IMR-90 (cell line): Measurements from ENCODE around the gene HDGFL2. TPM values are rescaled to one million over a fixed set of nuclear protein-coding genes. Genes with fewer than 3 reads are reported as not detected.

ENCODE experiments used
- ATAC-seq: fragments of 200-7000 bp; cut with Tn5 transposase; 2 replicates; pipeline ENCODE4 v1.9.1; 2020; ENCODE audit warnings: low read depth, mild to moderate bottlenecking, moderate library complexity
- BruUV-seq: library from RNA; stranded (reverse); fragments of 400-500 nt; replicated peaks from 2 replicates; lab custom pipeline; 2021; lab: Mats Ljungman, UMichigan
- CTCF ChIA-PET: fragments of 300-600 bp; formaldehyde crosslinking; extraction: SDS; loops from one replicate; lab custom pipeline; 2021; ENCODE audit warnings: antibody characterized with exemption; lab: Yijun Ruan, JAX
- POLR2A ChIA-PET: fragments of 300-600 bp; sonication (Branson Sonifier 250); formaldehyde crosslinking; loops from one replicate; lab custom pipeline; 2022; ENCODE audit warnings: antibody characterized with exemption; ENCODE audit not compliant: unreplicated experiment; lab: Charles Lee
- DNase-seq: peaks from one replicate; pipeline ENCODE4 v3.0.0; 2013
- H2AFZ ChIP-seq: replicated peaks from 2 replicates; pipeline ENCODE3; 2013; ENCODE audit warnings: low read length, mild to moderate bottlenecking; ENCODE audit not compliant: poor library complexity
- H2AK5ac ChIP-seq: 2 replicates; pipeline ENCODE4 v1.6.1; 2013; ENCODE audit warnings: low read depth, low read length, inconsistent platforms
- H2AK9ac ChIP-seq: replicated peaks from 2 replicates; pipeline ENCODE3; 2013; ENCODE audit warnings: mild to moderate bottlenecking, low read depth, low read length, moderate library complexity; ENCODE audit not compliant: poor library complexity
- H2BK120ac ChIP-seq: 2 replicates; pipeline ENCODE4 v1.6.1; 2013; ENCODE audit warnings: low read depth, low read length, inconsistent platforms
- H2BK15ac ChIP-seq: 3 replicates; pipeline ENCODE4 v1.6.1; 2013; ENCODE audit warnings: low read depth, low read length, inconsistent platforms
- H2BK20ac ChIP-seq: 2 replicates; pipeline ENCODE4 v1.6.1; 2013; ENCODE audit warnings: low read depth, mild to moderate bottlenecking, inconsistent platforms, low read length, moderate library complexity
- H2BK5ac ChIP-seq: 2 replicates; pipeline ENCODE4 v1.6.1; 2013; ENCODE audit warnings: mild to moderate bottlenecking, low read depth, low read length, inconsistent platforms; ENCODE audit not compliant: poor library complexity, severe bottlenecking
- H3K14ac ChIP-seq: replicated peaks from 2 replicates; pipeline ENCODE4 v1.6.1; 2013; ENCODE audit warnings: low read depth, low read length, inconsistent platforms
- H3K18ac ChIP-seq: 2 replicates; pipeline ENCODE4 v1.6.1; 2013; ENCODE audit warnings: low read depth, low read length, control low read depth
- H3K23ac ChIP-seq: 2 replicates; pipeline ENCODE4 v1.6.1; 2013; ENCODE audit warnings: low read depth, low read length, inconsistent platforms
- H3K27ac ChIP-seq: 2 replicates; pipeline ENCODE4 v1.5.1; 2013; ENCODE audit warnings: mild to moderate bottlenecking, control low read depth, low read length; ENCODE audit not compliant: insufficient read depth
- H3K27me3 ChIP-seq: 2 replicates; pipeline ENCODE4 v1.6.1; 2013; ENCODE audit warnings: low read length; ENCODE audit not compliant: control insufficient read depth, insufficient read depth
- H3K36me3 ChIP-seq: 2 replicates; pipeline ENCODE4 v1.6.1; 2013; ENCODE audit warnings: low read length, mixed read lengths; ENCODE audit not compliant: control insufficient read depth, insufficient read depth
- H3K4ac ChIP-seq: 2 replicates; pipeline ENCODE4 v1.6.1; 2013; ENCODE audit warnings: low read depth, low read length, inconsistent platforms
- H3K4me1 ChIP-seq: 2 replicates; pipeline ENCODE4 v1.6.1; 2013; ENCODE audit warnings: low read length, mixed read lengths; ENCODE audit not compliant: control insufficient read depth, insufficient read depth
- H3K4me2 ChIP-seq: 2 replicates; pipeline ENCODE4 v1.6.1; 2013; ENCODE audit warnings: low read depth, mild to moderate bottlenecking, control low read depth, low read length, moderate library complexity
- H3K4me3 ChIP-seq: 2 replicates; pipeline ENCODE4 v1.5.1; 2013; ENCODE audit warnings: low read depth, mild to moderate bottlenecking, control low read depth, low read length, moderate library complexity; ENCODE audit not compliant: insufficient read depth
- H3K56ac ChIP-seq: 2 replicates; pipeline ENCODE4 v1.6.1; 2013; ENCODE audit warnings: low read length, inconsistent platforms; ENCODE audit not compliant: insufficient read depth; ENCODE audit errors: extremely low read depth
- H3K79me1 ChIP-seq, 2 experiments: 2 replicates each; pipeline ENCODE4 v1.6.1; 2013; ENCODE audit warnings: low read length in 2 of 2, inconsistent platforms in 1 of 2, low read depth in 1 of 2
- H3K9ac ChIP-seq: 2 replicates; pipeline ENCODE4 v1.6.1; 2013; ENCODE audit warnings: low read depth, low read length, control low read depth
- H3K9me1 ChIP-seq: 2 replicates; pipeline ENCODE4 v1.6.1; 2013; ENCODE audit warnings: low read length, inconsistent platforms; ENCODE audit not compliant: insufficient read depth
- H3K9me3 ChIP-seq: 2 replicates; pipeline ENCODE4 v1.6.1; 2013; ENCODE audit warnings: low read length; ENCODE audit not compliant: control insufficient read depth, insufficient read depth
- H4K20me1 ChIP-seq: 2 replicates; pipeline ENCODE4 v1.6.1; 2013; ENCODE audit warnings: low read length, inconsistent platforms; ENCODE audit not compliant: insufficient read depth
- H4K5ac ChIP-seq: 2 replicates; pipeline ENCODE4 v1.6.1; 2013; ENCODE audit warnings: mild to moderate bottlenecking, low read depth, low read length, control low read depth
- H4K8ac ChIP-seq, 2 experiments: 2 replicates each; pipeline ENCODE4 v1.6.1; 2013; ENCODE audit warnings: low read depth in 2 of 2, low read length in 2 of 2, control low read depth in 1 of 2, inconsistent platforms in 1 of 2
- H4K91ac ChIP-seq: 2 replicates; pipeline ENCODE4 v1.6.1; 2013; ENCODE audit warnings: low read depth, low read length, inconsistent platforms; ENCODE audit not compliant: insufficient read depth
- CEBPB ChIP-seq: IDR thresholded peaks from 2 replicates; pipeline ENCODE4 v1.6.1; 2012; ENCODE audit warnings: low read depth, low read length, improper control_type of control experiment
- FOS ChIP-seq: fragments of 150-350 bp; IDR thresholded peaks from 2 replicates; pipeline ENCODE4 v1.6.1; 2016; ENCODE audit warnings: low read depth, low read length
- MXI1 ChIP-seq: IDR thresholded peaks from 2 replicates; pipeline ENCODE4 v1.6.1; 2012; ENCODE audit warnings: low read depth, mild to moderate bottlenecking, low read length, moderate library complexity, borderline replicate concordance
- POLR2A ChIP-seq: IDR thresholded peaks from 2 replicates; pipeline ENCODE4 v1.6.1; 2012; ENCODE audit warnings: mild to moderate bottlenecking, low read depth, low read length
- RAD21 ChIP-seq: IDR thresholded peaks from 2 replicates; pipeline ENCODE4 v1.6.1; 2012; ENCODE audit warnings: low read length, improper control_type of control experiment
- RCOR1 ChIP-seq: IDR thresholded peaks from 2 replicates; pipeline ENCODE4 v1.6.1; 2012; ENCODE audit warnings: mild to moderate bottlenecking, low read length, improper control_type of control experiment; ENCODE audit not compliant: insufficient replicate concordance
- SMC3 ChIP-seq: fragments of 150-350 bp; IDR thresholded peaks from 2 replicates; pipeline ENCODE4 v1.6.1; 2016; ENCODE audit warnings: low read depth, mild to moderate bottlenecking, antibody characterized with exemption, low read length, moderate library complexity
- WGBS, 2 experiments: methylation state at CpG; one replicate each; pipeline versions ENCODE4 v1.1.5 to v1.1.7; 2013; ENCODE audit warnings: missing lambda C conversion rate in 2 of 2; ENCODE audit not compliant: insufficient read length in 1 of 2; ENCODE audit errors: extremely low coverage in 2 of 2; 5-methylcytosine and 5-hydroxymethylcytosine counted together
- dilution Hi-C: fragments of 300-500 bp; cut with HindIII; formaldehyde crosslinking; loops from one replicate; pipeline ENCODE4 v1.14.3; 2018; ENCODE audit warnings: low sequenced_read_pairs; ENCODE audit not compliant: unreplicated experiment
- in situ Hi-C: fragments of 300-500 bp; cut with MboI; formaldehyde crosslinking; loops from 3 replicates; pipeline ENCODE4 v1.14.3; 2019; ENCODE audit warnings: low sequenced_read_pairs, inconsistent platforms, mixed read lengths
- intact Hi-C: fragments of 100-400 bp; cut with micrococcal nuclease; formaldehyde crosslinking; loops from 2 replicates; pipeline ENCODE4 v1.10.0; 2022
- polyA plus RNA-seq, 3 experiments: library from polyadenylated mRNA; depleted of rRNA; stranded (reverse); fragments of >200 nt; gene quantifications; 2 replicates each; pipeline ENCODE4 v1.2.3, GENCODE V29; 2012; ENCODE audit warnings: low replicate concordance in 1 of 3
- total RNA-seq: library from RNA; depleted of rRNA; stranded (reverse); fragments of >200 nt; gene quantifications from 2 replicates; pipeline ENCODE4 v1.2.3, GENCODE V29; 2012
- TF ChIP-seq, protein P1 (sequence below): conservative IDR thresholded peaks from 2 replicates; pipeline ENCODE4 v1.5.1; 2012; ENCODE audit warnings: mild to moderate bottlenecking, low read depth, low read length, improper control_type of control experiment
- TF ChIP-seq, protein P2 (sequence below): fragments of 150-350 bp; IDR thresholded peaks from 2 replicates; pipeline ENCODE4 v1.6.1; 2017; ENCODE audit warnings: mild to moderate bottlenecking, antibody characterized with exemption, low read length, low read depth

Gene HDGFL2
- total and polyA plus RNA-seq, 2 of the 4 experiments (the other 2 are of a cell fraction): 35.8 to 48.5 TPM

DNA sequence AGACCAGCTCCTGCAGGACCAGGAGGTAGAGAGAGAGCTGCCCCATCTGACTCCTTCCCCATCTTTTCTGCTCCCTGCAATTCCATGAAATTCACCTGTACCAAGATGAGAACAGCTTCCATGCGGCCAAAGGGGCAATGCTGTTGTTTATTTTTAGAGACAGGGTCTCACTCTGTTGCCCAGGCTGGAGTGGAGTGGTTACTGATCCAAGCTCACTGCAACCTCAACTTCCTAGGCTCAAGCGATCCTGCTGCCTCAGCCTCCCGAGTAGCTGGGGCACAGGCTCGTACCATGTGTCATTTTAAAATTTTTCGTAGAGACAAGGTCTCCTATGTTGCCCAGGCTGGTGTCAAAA, 49.8 kb downstream of the HDGFL2 start:
- H3K27me3 ChIP-seq: peaks cover 10% of the 10 kb centered on the region; the same call in 1 of the 2 replicates

More for the DNA sequence above, 49.8 kb downstream of the HDGFL2 start:
- Histone ChIP-seq H2AK9ac (no peak overlapping the region), H2AK5ac (no peak overlapping the region), H4K20me1 (no peaks in the 10 kb centered on the region), H3K4me3 (no peak overlapping the region), H3K23ac (no peak overlapping the region), H4K91ac (no peak overlapping the region), H3K27ac (no peak overlapping the region), H3K56ac (no peak overlapping the region), H2BK5ac (no peak overlapping the region), H4K8ac (no peak overlapping the region), H3K36me3 (no peaks in the 10 kb centered on the region), H3K9me3 (no peaks in the 10 kb centered on the region), H3K9me1 (no peaks in the 10 kb centered on the region), H3K18ac (no peak overlapping the region), H3K14ac (no peak overlapping the region), H3K79me1 (no peaks in the 10 kb centered on the region), H2BK15ac (no peak overlapping the region), H4K5ac (no peak overlapping the region), H2BK20ac (no peak overlapping the region), H3K9ac (no peak overlapping the region), H2BK120ac (no peak overlapping the region), H2AFZ (no peak overlapping the region), H3K4ac (no peak overlapping the region), H3K4me2 (no peak overlapping the region), H3K4me1 (peaks cover 9% of the 10 kb centered on the region)
- dilution Hi-C loops: no loop called here
- in situ Hi-C loops: no loop called here
- ChIA-PET POLR2A (no interaction called here), CTCF (no interaction called here)
- no TSS peak for BruUV-seq
- TF ChIP-seq, protein P1, sequence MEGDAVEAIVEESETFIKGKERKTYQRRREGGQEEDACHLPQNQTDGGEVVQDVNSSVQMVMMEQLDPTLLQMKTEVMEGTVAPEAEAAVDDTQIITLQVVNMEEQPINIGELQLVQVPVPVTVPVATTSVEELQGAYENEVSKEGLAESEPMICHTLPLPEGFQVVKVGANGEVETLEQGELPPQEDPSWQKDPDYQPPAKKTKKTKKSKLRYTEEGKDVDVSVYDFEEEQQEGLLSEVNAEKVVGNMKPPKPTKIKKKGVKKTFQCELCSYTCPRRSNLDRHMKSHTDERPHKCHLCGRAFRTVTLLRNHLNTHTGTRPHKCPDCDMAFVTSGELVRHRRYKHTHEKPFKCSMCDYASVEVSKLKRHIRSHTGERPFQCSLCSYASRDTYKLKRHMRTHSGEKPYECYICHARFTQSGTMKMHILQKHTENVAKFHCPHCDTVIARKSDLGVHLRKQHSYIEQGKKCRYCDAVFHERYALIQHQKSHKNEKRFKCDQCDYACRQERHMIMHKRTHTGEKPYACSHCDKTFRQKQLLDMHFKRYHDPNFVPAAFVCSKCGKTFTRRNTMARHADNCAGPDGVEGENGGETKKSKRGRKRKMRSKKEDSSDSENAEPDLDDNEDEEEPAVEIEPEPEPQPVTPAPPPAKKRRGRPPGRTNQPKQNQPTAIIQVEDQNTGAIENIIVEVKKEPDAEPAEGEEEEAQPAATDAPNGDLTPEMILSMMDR: no peak
- no peak for TF ChIP-seq POLR2A
- no peak for TF ChIP-seq MXI1
- no peak for TF ChIP-seq RAD21
- no peak for TF ChIP-seq RCOR1
- TF ChIP-seq FOS: no peak
- TF ChIP-seq, protein P2, sequence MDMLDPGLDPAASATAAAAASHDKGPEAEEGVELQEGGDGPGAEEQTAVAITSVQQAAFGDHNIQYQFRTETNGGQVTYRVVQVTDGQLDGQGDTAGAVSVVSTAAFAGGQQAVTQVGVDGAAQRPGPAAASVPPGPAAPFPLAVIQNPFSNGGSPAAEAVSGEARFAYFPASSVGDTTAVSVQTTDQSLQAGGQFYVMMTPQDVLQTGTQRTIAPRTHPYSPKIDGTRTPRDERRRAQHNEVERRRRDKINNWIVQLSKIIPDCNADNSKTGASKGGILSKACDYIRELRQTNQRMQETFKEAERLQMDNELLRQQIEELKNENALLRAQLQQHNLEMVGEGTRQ: no peak
- no peak for TF ChIP-seq CEBPB
- TF ChIP-seq SMC3: no peak
- WGBS, 2 experiments: 69% methylated on average over 4 of the region's 5 CpGs; no CpG with 5 or more reads in 1 of the 2 experiments
- intact Hi-C loops: no loop called here
- no peak for DNase-seq
- no peak for ATAC-seq
